Brain pericyte (primary cell): Measurements from ENCODE around the gene EIF2D.
"Not testable (repeated sequence)": the region's sequence is repeated elsewhere in the genome, so short reads cannot be mapped to it uniquely, and the experiment has no call there.

Source experiments
- DNase-seq: peaks from one replicate; pipeline ENCODE4 v3.0.0-alpha.2; 2012; ENCODE audit warnings: low read depth, low spot score

EIF2D gene

DNA sequence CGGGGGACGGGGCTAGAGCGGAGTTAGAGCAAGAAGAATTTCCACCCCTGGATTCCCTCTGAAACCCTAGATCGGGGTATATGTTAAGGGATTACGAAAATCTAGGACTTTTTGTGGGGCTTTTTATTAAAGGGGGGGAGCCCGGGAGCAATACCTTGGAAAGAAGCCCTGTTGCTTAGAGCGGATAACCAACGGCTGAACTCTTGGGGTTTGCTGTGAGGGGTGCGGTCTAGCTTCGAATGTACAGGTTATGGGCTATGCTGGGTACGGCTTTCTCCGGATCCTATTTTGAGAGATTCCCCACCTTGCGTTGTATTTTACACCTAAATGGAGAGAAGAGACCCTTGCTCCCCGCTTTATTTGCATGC lies 23.7 kb upstream of the EIF2D start:
- DNase-seq = no peak

DNA sequence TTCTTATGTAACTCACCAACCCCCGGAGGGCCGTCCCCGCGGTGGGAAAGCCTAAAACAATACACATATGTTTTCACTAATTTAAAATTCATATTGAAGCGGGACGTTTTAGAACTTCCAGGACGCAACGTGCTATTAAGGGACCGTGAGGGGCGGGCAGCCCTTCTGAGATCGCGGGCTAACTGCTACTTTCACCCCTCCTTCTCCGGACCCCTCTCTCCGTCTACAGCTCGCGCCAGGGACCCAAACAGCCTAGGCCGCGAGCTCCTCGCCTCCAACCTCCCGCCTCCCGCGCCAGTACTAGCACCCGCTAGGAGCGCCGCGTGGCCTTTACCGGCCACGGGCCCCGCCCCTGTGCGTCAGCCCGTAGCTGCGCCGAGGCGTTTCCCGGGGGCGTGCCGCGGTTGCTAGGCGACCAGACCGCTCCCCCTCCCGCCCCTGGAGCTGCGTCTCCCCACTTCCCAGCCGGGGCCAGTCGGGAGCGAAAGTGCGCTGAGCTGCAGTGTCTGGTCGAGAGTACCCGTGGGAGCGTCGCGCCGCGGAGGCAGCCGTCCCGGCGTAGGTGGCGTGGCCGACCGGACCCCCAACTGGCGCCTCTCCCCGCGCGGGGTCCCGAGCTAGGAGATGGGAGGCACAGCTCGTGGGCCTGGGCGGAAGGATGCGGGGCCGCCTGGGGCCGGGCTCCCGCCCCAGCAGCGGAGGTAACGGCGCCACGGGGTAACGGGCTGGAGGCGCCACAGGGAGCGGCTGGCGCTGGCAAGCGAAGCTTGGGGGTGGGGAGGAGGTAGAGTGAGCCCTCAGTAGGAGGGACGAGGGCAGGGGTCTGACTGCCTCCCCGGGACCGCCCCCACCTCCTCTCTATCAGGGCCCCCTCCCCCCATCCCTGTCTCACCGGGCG lies 23.1 kb upstream of the EIF2D start, which contains the start of gene DYRK3:
TSS of gene DYRK3 (plus strand) at position 457 of the 898 bp plus-strand sequence. CDS start at position 625, 168 bp downstream.
- DNase-seq = peak; percentile 34

DNA sequence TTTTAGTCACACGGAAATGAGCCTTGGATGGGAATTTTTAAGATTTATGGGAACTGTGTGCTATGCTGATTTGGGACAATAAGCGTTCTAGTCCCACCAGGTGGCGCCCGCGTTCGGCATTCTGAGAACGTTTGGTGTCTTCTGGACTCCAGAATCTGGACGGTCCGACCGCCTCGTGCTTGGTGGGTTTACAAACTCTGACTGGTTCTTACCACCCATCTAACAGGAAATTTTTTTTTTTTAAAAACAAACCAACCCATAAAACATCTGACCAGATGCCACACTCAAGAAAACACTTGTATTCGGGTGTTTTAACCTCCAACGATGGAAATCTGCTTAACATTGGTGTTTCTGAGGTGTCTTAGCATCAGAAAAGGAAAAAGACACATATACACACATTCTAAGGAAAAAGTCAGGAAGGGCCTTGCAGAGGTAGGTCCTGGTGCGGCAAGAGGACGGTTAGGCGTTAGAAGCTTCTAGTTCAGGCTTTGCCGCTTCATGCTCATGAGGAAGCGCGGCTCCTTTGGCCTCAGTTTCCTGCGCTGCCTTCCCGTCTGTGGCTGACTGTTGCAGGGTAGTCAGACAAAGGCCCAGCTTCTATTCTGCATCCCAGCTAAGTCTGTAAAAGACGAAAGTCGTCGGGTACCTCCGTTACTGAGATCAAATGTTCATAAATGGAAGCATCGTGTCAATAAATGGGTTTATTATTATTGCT lies 22.3 kb upstream of the EIF2D start:
- peak; percentile 39 for DNase-seq

DNA sequence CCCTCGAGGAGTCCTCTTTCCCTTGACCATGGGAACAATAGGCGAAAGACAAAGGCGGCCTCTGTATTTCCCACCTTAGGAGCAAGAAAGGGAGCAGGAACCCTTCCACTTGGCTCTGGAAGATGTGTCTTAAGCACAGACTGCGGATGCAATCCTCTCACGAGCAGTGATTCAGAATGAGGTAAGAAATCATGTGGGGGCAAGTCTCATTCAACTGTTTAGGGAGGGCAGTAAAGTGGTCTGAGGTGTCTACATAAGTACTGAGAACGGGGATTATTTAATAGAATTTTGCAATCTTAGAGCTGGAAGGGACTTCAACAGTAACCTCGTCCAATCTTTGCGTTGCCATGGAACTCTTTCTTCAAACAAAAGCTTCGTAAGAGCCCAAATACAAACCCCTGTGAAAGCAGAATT lies 21.4 kb upstream of the EIF2D start:
- DNase-seq = no peak

DNA sequence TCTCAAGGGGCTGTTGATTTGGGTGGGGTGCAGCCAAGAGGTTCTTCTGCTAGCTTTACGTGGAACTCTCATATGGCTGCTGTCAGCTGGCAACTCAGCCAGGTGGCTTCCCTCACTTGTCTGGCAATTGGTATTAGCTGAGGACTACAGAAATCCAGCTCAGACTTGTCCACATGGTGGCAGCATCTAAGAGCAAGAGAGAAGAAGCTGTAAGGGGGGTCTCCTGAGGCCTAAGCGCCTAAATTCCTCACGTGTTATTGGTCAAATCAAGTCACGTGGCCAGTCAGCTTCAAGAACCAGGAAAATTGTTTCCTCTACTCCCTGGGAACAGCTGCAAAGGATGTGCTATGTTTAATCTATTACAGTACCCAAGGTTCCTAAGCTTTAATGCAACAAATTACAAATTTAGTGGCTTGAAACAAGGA lies 18.8 kb upstream of the EIF2D start:
- peak; percentile 75 for DNase-seq

DNA sequence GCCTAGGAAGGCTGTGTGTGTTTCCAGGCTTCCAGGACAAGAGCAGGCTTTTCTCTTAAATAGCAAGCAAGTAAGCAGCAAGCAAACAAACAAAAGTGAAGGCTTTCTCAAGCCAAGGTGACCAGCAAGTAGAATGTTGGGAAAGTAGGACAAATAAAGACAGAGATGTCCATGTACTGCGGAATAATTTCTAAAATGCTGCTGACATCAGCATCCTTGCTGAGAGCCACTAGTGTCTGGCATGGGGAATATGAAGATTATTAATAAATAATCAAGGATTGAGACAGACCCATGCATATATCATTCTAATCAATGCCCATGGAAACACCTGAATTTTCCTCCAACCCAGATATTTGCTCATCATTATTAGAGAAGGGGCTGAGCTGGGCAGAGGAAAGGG lies 16.7 kb upstream of the EIF2D start:
- no peak for DNase-seq

DNA sequence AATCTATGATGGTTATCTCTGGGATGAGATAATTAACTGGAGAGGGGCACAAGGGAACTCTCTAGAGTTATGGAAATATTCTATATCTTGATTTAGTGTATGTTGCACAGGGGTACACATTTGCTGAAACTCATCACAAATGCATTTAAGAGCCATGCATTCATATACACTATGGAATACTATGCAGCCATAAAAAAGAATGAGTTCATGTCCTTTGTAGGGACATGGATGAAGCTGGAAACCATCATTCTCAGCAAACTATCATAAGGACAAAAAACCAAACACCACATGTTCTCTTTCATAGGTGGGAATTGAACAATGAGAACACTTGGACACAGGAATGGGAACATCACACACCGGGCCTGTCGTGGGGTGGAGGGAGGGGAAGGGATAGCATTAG lies 14.1 kb upstream of the EIF2D start:
- not testable (repeated sequence) for DNase-seq

DNA sequence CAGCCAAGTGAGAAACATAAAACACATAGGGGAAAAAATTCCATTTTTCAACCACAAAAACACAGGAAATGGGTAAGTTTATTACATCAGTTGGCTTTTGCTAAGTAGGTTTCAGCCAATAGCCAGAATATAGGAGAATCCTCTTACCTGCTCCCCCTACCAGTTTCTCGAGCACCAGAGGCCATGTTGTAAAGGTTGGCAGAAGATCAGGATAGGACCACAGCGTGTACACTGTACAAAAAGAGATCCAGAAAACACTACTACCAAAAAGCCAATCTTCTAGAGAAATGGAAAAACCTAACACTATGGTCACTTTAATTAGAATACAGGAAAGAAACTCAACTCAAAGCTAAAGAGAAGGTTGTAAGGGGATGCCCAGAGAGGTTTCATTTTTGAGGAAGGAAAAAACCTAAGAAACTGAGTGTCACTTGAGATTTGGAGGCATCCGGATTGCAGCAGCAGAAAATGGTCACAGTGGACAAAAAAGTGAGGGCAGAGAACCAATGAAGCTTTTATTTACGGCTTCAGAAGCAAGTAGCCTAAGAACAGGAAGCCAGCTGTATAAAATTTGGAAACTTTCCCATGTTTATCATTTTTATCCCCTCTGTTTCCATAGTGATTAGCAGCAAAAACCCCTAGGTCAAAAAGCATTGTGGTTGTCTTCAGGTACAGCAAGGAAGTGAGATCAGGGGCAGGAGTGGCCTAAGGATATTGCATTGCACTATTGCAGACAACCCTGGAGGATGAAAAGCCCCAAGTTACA lies 2.9 kb downstream of the EIF2D start:
- no peak for DNase-seq

DNA sequence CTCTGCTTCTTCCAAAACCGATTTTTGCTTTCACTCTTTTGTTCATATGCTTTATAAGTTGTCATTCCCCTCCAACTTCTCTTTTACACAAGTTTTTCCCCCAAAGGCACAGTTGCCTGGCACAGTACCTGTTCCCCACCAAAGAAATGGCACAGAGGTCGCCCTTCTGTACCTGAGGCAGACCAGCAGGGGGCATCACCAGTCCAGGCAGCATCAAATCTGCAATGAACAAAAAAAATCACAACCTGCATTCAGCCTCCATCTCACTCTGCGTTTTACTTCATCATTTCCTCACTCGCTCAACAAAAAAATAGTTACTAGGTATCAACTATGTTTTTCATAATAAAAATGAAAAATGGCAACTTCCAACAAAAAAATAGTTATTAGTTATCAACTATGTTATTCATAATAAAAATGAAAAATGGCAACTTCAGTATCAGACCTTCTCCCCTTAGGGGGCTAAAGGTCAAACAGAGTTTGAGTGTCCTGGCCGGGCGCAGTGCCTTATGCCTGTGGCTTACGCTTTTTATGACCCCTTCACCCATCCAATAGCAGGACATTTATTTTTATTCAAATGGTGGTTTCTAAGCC lies 4.1 kb downstream of the EIF2D start:
- no peak for DNase-seq

DNA sequence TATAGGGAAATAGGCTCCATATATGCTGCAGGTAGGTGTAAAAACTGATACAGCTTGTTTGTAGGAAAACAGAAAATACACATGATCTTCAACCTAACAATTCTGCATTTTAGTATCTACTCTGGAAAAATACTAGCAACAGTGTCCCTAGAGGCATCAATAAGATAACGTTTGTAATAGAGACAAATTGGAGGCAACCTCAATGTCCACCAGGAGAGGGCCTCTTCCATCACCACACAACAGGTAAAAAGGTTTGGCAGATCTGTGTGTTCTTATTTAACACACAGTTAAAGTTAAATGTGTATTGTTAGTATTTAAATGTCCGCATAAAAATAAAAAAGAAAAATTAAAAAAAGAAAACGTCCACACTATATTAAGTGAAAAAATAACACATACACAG lies 5.4 kb downstream of the EIF2D start:
- DNase-seq = no peak

DNA sequence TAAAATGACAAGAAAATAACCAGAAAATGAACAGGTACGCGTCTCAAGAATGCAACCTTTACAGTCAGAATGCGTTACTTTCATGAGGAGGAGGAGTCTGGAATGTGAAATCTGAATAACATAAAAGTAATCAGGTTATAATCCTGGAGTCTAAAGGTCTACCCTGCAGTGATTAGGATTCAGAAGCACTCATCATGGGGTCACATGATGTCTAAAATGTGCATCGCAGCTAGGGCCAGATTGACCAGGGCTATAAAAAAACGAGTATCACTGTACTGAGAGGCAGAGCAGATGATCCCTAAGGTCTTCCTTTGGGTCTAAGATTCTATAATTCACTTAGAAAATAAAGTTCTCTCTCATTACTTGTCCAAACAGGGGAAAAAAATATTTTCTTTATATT lies 7.4 kb downstream of the EIF2D start:
- no peak for DNase-seq

DNA sequence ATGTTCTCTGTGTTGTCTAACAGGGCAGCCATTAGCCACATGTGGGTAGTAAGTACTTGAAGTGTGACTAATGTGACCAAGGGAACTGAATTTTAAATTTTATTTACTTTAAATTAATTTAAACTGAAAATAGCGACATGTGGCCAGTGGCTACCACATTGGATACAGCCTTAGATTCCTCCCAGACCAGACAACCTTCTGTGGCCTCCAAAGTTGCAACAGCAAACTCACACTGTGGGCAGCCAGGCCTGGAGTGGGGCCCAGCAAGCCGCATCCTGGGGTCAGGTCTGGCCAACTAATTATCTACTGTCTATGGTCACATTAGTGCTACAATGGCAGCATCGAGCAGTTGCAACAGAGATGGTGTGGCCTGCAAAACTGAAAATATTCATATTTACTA lies 11.7 kb downstream of the EIF2D start:
- DNase-seq = no peak

DNA sequence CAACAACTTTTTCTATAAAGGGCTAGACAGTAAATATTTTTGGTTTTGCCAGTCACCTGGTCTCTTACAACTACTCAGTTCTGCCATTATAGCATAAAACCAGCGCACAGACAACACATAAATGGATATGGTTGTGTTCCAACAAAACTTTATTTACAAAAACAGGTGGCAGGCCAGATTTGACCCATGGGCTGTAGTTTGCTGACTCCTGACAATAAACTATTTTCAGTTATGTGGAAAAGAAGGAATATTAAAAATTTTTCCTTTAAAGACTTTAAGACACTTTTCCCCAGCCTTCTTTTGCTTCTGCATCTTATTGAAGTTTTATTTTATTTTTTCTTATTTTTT lies 16.0 kb downstream of the EIF2D start:
- DNase-seq = no peak

DNA sequence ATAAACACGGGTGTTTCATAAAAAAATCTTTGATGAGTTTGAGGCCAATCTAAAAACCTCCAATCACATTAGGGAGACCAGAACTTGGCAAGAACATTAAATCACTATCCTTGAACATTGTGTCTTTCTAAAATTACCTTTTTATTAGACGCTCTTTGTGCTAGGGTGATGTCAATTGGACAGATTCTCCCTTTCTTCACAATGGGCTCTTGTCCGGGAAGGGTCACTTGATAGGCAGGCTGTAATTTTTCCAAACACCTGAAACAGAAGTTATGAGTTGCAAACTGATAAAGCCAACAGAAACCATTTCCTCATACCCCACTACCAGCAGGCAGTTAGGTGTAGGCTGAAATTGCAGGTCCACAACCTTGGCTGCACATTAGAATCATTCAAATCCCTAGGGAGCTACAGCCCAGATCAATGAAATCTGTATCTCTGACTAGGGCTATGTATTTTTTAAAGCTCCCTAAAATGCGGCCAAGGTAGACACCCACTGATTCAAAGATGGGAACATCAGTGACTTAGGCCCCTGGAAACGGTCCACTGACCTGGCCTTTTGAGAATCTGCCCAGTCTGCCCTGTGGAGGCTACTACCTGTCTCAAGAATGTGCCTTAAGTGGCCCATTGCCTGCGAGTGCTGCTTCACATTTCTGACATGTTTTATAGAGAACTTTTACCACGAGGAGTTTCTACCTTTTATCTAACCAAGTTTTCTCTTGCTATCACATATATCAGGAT lies 16.5 kb downstream of the EIF2D start:
- no peak for DNase-seq

DNA sequence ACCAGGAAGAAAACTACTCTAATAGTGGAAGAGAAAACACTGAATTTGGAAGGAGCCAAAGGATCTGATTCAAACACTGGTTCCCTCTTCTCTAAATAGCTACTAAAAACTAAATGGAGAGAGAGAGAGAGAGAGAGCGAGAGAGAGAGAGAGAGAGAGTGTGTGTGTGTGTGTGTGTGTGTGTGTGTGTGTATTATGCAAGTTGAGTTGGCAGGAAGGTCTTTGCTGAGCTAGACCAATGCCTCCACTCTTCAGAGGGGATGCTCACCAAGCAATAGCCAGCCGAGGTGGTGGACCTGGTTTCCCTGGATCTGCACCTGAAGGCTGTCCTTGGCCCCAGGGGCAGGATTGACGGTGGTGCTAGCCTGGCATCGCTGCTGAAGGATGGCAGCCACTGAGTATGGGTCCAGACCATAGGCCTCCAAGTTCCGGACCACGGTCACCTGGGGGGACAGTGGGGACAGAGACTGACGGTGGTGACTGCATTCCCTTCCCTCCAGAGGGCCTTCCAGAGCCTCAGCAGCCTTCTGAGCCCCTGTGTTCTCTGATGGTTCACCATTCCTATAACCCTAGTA lies 18.8 kb downstream of the EIF2D start:
- no peak for DNase-seq

DNA sequence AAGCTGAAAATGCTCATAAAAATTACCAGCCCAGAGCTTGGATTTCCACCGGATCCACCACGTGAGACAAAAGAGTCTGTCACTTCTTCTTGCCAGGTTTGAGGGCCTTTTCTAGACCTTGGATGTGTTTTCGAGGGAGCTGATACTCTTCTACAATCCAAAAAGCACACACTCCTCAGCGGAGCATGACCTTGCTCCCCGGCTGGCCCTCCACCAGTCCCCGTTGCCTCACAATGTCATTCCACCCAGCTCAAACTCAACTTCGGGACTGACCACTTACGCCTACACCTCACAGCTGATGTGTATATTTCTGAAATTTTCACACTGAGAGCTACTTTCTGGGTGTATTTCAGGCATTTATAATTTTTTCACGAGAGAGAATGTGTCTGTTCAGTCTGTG lies 20.6 kb downstream of the EIF2D start:
- no peak for DNase-seq

DNA sequence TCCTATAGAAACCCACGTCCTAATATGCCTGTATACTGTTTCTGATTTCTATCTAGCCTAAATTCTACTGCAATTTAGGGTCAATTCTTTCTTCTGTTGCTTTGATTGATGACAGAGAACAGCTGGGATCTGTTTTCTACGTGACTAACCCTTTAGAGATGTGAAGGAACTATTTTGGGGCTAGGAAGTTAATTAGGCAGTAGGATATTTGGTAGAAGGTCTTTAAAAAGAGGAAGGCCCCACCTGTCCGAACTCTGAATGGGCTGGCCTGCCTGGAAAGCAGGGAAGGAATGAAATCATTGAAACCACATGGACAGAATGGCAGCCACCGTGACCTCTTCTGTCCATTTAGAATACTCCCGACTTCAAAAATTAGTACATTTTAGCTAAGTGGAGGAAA lies 21.0 kb downstream of the EIF2D start:
- no peak for DNase-seq

DNA sequence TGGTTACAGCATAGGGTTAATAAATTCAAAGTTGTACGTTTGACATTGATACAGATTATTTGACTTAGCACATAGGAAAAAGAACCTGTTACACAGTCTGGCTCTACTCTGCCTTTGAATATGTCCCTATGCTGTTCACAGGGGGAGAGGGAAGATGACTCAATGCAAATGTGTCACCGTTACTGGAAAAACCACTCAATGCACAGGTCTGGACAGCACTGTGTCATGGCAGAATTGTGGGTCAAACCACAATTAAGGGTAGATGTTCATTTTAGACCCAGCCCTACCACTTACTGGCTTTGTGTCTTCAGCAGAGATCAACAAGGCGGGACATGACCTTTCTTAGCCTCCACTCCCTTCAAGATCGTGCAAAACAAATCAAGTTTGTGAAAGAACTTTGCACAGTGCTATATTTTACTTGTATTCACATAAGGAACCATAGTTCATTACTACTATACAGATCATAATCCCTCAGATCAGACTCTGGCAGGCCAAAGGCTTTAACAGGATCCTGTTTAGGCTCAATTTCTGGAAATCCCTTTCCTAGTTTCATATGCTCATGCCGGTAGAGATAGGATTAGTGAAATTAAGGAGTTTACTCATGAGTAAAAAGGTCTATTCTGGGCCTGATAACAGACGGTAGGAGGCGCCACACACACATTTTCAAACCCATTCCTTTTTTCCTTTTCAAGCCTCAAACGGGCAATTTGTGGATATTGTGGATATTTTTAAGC lies 22.1 kb downstream of the EIF2D start:
- DNase-seq = no peak

DNA sequence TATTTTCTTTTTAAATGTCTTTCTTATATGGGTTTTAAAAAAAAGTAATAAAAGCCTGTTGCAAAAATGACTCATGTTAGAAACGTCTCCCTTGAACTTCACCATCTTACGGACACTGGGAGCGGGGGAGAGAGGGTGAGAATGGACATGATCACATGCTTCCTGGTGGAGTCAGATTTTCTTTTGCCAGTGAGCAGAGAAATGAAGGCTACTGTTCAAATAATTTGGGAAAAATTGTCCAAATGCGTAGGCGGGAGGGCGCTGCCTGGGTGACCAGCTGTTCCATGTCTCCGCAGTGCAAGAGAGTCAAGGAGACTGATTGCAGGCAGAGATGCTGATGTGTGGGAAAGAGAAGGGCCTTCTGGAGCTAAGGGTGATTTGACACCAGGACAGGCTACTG lies 23.1 kb downstream of the EIF2D start:
- peak; percentile 27 for DNase-seq

DNA sequence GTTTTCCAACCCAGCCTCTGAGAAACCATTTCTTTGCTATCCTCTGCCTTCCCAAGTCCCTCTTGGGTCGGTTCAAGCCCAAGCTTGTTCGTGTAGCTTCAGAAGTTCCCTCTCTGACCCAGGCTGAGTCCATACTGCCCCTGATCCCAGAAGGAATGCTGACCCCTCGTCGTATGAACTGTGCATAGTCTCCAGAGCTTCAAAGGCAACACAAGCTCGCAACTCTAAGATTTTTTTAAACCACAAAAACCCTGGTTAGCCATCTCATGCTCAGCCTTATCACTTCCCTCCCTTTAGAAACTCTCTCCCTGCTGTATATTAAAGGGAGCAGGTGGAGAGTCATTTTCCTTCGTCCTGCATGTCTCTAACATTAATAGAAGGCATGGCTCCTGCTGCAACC lies 23.8 kb downstream of the EIF2D start:
- no peak for DNase-seq
